Measurements from ENCODE around the gene TRIM15. TPM values are rescaled to one million over a fixed set of nuclear protein-coding genes. Genes with fewer than 3 reads are reported as not detected.
"Not testable (repeated sequence)": the region's sequence is repeated elsewhere in the genome, so short reads cannot be mapped to it uniquely, and the experiment has no call there.

TRIM15 gene
- polyA plus RNA-seq, 1 donor (not counting 4 experiments of a cell fraction or from before 2014, with no cell fraction given) = not detected

GRCh38 chr6:30116724-30117123 lies 46.6 kb upstream of the TRIM15 start:
- H2AFZ ChIP-seq (ENCODE audit: control insufficient read depth, low read length) = no peak overlapping the region
- FAIRE-seq = no peak
- no peak overlapping the region for H3K4me3 ChIP-seq (ENCODE audit: control insufficient read depth in 2 of 3, extremely low read depth in 1 of 3, insufficient read depth in 2 of 3, low read depth in 1 of 3, low read length in 3 of 3)
- no peaks in the 10 kb centered on the region for H3K79me2 ChIP-seq (ENCODE audit: control insufficient read depth, insufficient read depth, low read length)
- no peaks in the 10 kb centered on the region for H3K4me1 ChIP-seq (ENCODE audit: control insufficient read depth, extremely low read depth, insufficient read depth, low read length)
- no peak for TF ChIP-seq EZH2 (IDR thresholded peaks at IDR 0.05; ENCODE audit: low read length)
- TF ChIP-seq, protein P1, sequence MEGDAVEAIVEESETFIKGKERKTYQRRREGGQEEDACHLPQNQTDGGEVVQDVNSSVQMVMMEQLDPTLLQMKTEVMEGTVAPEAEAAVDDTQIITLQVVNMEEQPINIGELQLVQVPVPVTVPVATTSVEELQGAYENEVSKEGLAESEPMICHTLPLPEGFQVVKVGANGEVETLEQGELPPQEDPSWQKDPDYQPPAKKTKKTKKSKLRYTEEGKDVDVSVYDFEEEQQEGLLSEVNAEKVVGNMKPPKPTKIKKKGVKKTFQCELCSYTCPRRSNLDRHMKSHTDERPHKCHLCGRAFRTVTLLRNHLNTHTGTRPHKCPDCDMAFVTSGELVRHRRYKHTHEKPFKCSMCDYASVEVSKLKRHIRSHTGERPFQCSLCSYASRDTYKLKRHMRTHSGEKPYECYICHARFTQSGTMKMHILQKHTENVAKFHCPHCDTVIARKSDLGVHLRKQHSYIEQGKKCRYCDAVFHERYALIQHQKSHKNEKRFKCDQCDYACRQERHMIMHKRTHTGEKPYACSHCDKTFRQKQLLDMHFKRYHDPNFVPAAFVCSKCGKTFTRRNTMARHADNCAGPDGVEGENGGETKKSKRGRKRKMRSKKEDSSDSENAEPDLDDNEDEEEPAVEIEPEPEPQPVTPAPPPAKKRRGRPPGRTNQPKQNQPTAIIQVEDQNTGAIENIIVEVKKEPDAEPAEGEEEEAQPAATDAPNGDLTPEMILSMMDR (optimal IDR thresholded peaks at IDR 0.05 in 1 of 3, IDR thresholded peaks at IDR 0.05 in 1 of 3, conservative IDR thresholded peaks at IDR 0.05 in 1 of 3; ENCODE audit: extremely low read depth in 1 of 3, insufficient read depth in 2 of 3, low read length in 3 of 3) = no peak
- peaks cover 26% of the 10 kb centered on the region for H3K27me3 ChIP-seq (ENCODE audit: control insufficient read depth, extremely low read depth, insufficient read depth, low read length)
- H3K36me3 ChIP-seq (ENCODE audit: control insufficient read depth in 2 of 2, extremely low read depth in 1 of 2, insufficient read depth in 2 of 2, low read length in 2 of 2) = no peaks in the 10 kb centered on the region
- no peaks in the 10 kb centered on the region for H4K20me1 ChIP-seq (ENCODE audit: control insufficient read depth, extremely low read depth, insufficient read depth, low read length)
- DNase-seq (ENCODE audit: low read depth, low spot score) = no peak
- no peak overlapping the region for H3K4me2 ChIP-seq (ENCODE audit: control insufficient read depth, extremely low read depth, insufficient read depth, low read depth, low read length)
- no peaks in the 10 kb centered on the region for H3K9me1 ChIP-seq (ENCODE audit: control insufficient read depth, extremely low read depth, insufficient read depth, low read length)
- dilution Hi-C loops (cut with MboI; ENCODE audit: extremely low pct_ligation_motif_present, low sequenced_read_pairs) = no loop called here
- H3K9me3 ChIP-seq (ENCODE audit: control insufficient read depth, low read depth, low read length) = no peaks in the 10 kb centered on the region
- no peak overlapping the region for H3K9ac ChIP-seq (ENCODE audit: control insufficient read depth, extremely low read depth, insufficient read depth, low read length)
- no peak overlapping the region for H3K27ac ChIP-seq (ENCODE audit: control insufficient read depth, insufficient read depth, low read length)

GRCh38 chr6:30118691-30119090 lies 44.7 kb upstream of the TRIM15 start:
- H3K4me3 ChIP-seq (ENCODE audit: control insufficient read depth in 2 of 3, extremely low read depth in 1 of 3, insufficient read depth in 2 of 3, low read depth in 1 of 3, low read length in 3 of 3); H3K9me1 ChIP-seq (ENCODE audit: control insufficient read depth, extremely low read depth, insufficient read depth, low read length); H3K9ac ChIP-seq (ENCODE audit: control insufficient read depth, extremely low read depth, insufficient read depth, low read length); H3K27ac ChIP-seq (ENCODE audit: control insufficient read depth, insufficient read depth, low read length); H2AFZ ChIP-seq (ENCODE audit: control insufficient read depth, low read length); H3K9me3 ChIP-seq (ENCODE audit: control insufficient read depth, low read depth, low read length); H3K4me1 ChIP-seq (ENCODE audit: control insufficient read depth, extremely low read depth, insufficient read depth, low read length); H3K36me3 ChIP-seq (ENCODE audit: control insufficient read depth in 2 of 2, extremely low read depth in 1 of 2, insufficient read depth in 2 of 2, low read length in 2 of 2); H4K20me1 ChIP-seq (ENCODE audit: control insufficient read depth, extremely low read depth, insufficient read depth, low read length); dilution Hi-C loops (cut with MboI; ENCODE audit: extremely low pct_ligation_motif_present, low sequenced_read_pairs); FAIRE-seq; DNase-seq (ENCODE audit: low read depth, low spot score); H3K4me2 ChIP-seq (ENCODE audit: control insufficient read depth, extremely low read depth, insufficient read depth, low read depth, low read length); H3K79me2 ChIP-seq (ENCODE audit: control insufficient read depth, insufficient read depth, low read length); H3K27me3 ChIP-seq (ENCODE audit: control insufficient read depth, extremely low read depth, insufficient read depth, low read length): not testable (repeated sequence)
